HG03575 (cell line): ENCODE measurements around the gene WNT7A.

ENCODE experiments used
- ATAC-seq: cut with Tn5 transposase; IDR thresholded peaks from one replicate; pipeline ENCODE4 v1.9.1; 2021; ENCODE audit not compliant: unreplicated experiment, insufficient number of reproducible peaks, low FRiP score; ENCODE audit errors: extremely low read depth

Gene WNT7A

DNA sequence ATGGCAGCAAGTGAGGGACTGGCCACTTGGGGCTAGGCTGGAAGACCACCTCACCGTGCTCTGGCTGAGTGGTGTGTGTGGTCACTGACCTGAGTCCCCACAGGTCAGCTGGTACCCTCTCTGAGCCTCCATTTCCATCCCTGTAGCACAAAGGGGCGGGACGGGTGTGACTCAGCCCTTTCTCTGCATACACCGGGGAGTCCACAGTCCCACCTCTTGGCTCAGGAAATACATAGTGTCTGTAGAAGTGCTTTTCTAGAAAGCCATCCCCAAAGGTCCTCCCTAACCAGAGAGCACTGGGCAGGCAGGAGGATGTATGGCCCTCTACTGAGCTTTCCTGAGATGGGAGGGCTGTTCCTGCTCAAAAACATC, 27.2 kb downstream of the WNT7A start:
- ATAC-seq = no peak

DNA sequence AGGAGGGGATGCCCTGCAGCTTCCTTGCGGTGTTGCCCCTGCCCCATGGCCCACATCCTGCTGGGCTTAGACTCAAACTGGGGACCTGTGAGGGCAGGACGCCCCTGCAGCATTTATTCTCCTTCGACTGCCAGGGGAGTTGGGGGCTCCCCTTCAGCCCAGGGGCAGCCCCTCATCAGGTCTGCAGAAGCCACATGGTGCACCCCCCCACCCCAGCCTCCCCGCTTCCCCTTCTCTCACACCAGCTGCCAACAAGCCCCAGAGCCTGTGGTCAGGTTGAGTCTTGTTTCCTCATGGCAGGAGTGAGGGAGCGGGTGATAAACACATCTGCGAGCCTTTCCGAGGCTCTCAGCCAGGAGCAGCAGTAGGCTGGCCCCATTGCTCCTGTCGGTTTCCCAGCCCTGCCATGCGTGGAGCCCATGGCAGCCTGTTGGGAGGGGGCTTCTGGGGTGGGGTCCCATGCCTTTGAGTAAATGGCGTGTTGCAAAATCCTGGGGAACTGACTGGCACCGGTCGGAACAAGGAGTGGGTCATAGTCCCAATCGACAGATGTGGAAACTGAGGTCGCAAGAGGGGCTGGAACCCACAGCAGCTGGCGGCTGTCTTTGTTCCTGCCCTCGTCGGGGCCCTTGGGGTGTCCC, 27.8 kb downstream of the WNT7A start:
- ATAC-seq = no peak

DNA sequence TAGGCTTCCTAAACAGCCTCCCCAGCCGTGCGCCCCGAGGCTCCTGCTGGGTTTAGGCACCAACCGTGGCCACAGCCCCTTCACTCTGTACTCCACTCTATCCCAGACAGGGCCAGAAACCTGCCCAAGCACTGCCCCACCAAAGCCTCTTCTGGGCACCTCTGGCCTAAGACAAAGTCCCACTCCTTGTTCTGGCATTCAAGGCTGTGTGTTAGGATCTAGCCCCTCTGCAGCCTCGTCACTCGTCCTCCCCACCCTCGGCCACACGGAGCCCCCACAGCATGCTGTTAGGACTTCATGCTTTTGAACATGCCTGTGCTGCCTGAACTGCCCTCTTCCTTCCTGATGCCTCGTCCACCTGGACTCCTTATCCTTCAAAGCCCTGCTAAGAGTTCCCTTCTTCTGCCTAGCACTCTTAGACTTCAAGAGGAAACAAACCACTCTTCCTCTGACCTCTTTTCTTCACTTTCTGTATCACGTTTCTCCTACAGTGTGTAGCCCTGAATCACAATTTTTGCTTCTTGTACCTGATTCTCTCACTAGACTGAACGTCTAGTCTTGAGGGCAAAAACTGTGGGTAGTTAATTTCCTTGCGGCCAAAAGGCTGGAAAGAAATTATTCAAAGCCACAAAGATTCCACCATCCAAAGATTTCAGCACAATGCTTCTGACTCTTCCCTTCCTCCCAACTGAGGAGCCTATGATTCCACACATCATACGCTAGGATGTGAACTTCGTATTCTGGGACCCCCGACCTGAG, 28.6 kb downstream of the WNT7A start:
- ATAC-seq = no peak

DNA sequence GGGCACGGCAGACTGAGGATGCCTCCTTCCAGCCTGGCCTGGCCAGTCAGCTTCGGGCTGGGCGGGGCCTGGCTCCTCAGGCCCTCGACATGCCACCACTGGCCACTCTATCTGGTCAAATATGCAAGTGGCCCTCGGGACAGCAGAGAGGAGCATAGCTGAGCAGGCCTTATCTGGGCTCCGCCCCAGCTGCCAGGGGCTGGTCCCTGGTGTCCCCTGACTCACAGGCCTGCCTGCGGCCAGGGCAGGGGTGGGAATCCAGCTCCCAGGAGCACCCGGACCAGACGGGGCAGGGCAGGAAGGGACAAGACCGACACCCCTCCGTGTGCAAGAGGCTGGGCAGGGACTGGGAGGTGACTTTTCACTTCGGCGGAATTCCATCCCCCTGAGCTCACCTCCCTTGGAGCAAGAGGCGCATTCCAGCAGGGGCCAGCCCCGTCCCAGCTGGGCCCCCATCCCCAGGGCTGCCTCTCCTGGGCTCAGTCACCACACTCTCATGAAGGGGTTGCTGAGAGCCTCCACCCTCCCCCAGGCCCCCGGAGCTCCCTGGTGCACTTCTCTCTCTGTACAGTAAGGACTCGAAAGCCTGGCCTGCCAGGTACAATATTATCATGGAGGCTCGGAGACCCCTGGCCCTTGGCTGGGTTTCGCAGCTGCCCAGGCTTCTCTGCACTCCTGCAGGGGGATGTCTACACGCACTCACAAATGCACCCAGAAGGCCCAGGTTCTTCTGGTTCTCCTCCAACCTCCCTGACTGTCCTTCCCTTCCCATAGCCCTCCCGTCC, 29.5 kb downstream of the WNT7A start:
- ATAC-seq = no peak

DNA sequence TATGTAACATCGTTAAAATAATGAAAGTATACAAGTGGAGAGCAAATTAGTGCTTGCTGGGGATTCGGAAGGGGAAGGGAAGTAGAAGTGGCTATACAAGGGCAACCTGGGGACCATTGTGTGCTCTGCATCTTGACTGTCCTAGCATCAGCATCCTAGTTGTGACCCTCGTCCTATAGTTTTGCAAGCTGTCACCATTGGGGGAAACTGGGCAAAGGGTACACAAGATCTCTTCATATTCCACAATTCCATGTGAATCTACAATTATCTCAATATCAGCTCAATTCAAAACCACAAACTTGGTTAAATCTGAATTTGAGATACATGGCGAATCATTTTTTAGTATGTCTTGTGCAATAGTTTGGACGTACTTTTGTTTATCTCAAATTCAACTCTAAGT, 30.9 kb downstream of the WNT7A start:
- no peak for ATAC-seq

DNA sequence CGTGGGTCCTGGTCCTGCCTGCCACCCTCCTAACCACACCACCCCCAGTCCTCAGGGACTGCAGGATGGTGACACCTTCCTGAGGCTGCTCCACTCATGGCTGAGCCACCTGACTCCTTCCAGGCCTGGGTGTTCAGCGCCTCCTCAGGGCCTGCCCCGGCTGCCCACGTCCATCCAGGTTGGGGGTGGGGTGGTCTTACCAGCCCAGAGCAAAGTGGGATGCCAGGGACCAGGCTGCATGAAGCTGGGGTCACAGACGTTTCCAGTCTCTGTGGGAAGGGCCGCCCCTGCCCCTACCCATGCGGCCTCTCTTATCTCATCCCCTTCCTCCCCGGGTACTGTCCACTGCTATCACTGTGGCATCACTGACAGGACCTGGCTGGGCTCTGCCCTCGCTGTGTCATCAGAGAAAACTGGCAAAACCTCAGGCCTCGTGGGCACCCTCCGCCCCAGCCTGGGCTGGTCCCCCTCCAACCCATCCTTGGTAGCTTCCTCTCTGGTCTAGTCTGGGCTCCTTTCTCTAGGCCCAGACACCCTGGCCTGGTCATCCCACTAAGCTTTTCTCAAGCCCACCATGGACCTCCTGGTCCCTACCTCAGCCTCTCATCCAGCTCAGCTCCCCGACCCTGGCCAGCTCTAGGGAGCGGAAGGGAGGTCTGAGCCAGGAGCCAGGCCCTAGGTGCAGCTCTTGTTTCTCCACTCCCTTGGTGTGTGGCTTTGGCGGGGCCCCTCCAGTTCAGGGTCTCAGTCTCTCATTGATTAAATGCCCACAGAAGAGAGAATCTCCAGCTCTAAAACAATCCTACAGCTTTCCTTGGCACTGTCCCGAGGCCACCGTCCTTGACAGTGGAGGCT, 32.9 kb downstream of the WNT7A start:
- no peak for ATAC-seq

DNA sequence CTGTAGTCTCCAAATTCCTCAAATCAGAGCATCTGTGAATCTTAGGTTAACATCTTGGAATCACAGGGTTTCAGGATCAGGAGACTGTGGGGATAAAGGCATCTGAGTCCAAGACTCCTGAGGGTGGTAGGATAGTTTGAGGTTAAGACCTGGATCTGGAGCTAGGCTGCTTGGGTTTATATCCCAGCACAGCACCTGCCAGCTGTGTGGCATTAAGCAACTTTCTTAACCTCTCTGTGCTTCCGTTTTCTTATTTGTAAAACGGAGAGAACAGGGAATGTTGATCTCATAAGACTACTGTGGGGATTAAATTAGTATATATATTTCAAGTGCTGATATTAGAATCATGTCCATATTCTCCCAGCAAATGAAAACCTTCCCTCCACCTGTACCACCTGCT, 33.6 kb downstream of the WNT7A start:
- no peak for ATAC-seq

DNA sequence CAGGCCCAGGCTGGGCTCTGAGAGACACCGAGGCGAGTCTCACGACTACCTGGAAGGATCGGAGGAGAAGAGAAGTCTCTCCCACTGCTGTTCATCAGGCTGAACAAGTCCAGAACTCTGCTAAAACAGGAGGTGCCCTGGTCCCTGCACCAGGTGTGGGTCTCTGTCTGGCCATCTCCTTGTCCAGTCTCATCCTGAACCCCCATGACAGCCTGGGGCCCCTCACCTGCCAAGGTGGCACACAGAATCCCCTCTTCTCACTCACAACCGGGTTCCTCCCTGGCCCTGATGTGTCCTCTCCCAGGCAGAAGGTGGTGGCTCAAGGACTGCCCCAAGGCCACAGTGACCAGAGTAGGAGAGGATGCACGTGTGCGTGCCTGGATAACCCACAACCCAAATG, 34.1 kb downstream of the WNT7A start:
- ATAC-seq = no peak

DNA sequence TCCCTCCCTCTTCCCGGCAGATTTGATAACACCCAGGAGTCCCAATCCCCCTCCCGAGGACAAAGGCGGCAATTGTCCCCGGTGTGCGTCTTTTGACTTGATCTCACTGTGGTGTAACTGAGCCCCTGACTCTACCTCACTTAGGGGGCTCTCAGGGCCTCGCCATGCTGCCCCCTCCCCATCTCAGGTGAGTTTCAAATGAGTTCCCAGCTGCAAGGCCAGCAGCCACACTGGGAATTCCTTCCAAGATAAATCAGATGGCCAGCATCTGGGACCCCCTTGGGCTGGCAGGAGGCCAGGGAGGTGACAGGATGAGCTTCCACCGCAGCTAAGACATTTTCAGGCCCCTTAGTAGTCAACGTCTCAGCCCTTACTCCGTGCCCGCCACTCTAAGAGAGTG, 35.0 kb downstream of the WNT7A start:
- no peak for ATAC-seq

DNA sequence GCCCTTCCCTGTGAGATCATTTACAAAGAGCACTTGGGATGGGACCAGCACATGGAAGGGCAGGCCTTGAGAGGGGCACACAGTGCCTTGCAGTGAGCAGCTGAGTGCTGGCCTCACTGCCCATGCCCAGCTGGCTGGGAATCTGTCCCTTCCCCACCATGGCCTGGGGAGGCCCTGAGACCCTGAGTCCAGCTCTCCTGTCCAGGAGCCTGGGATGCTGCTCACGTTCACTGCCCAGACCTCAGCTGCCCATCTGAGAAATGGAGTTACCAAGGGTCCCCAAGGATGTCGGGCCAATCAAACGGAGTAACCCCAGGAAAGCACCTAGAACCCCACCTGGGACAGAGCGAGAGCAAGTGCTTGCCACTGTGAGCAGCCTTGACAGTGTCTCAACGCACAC, 35.6 kb downstream of the WNT7A start:
- ATAC-seq = no peak

DNA sequence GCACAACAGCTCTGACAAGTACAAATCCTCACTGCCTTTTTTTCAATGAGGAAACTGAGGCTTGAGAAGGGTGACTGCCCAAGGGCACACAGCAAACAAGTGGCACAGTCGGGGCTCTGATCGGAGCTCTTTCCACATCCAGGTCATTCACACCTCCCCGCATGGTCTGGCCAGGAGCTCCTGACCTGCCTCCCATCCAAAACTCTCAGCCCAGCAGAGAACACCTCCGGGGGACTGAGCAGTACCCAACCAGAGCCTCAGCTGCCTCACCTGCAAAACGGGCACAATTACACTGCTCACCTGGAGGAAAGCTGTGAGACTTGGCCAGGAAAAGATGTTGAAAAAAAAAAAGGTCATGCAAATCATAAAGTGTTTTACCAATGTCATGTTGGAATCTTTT, 36.5 kb downstream of the WNT7A start:
- ATAC-seq = no peak

DNA sequence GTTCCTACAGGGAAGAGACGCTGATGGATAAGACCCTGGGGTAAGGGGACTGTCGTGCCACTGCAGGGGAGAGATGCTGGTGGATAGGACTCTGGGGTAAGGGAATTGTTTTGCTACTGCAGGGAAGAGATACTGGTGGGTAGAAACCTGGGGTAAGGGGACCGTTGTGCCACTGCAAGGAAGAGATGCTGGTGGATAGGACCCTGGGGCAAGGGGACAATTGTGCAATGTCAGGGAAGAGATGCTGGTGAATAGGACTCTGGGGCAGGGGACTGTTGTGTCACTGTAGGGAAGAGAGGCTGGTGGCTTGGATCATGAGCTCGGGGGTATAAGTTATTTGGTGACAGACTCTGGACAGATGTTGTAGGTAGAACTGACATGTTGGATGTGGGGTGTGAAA, 37.6 kb downstream of the WNT7A start:
- no peak for ATAC-seq

DNA sequence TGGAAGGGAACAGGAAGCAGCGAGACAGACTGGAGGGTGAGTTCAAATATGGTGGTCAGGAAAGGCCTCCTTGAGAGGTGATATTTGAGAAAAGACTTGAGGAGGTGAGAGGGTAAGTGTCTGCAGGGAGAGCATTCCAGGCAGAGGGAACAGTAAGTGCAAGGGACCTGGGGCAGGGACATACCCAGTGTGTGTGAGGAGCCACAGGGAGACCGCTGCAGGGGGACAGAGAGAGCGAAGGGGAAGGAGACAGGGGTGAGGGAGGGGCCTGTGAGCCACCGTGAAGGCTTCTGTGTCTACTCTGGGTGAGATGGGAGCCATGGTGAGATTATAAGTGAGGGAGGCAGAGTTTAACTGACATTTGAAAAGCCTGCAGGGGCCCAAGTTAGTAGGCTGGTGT, 38.0 kb downstream of the WNT7A start:
- ATAC-seq = no peak

DNA sequence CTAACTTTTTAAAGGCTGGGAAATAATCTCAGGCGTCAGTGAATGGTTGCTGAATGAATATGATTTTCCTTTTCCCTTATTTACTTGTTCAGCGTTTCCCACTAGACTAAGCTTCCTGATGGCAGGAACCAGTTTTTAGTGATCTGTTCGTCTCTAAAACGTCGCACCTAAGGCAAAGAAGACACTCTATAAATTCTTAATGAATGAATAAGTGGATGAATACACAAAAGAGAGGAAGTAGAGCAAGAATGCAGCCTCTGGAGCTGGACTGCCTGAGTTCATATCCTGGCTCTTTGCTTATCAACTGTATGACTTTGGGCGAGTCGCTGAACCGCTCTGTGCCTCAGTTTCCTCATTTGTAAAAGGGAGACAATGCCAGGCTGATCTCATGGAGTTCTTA, 38.7 kb downstream of the WNT7A start:
- ATAC-seq = no peak

DNA sequence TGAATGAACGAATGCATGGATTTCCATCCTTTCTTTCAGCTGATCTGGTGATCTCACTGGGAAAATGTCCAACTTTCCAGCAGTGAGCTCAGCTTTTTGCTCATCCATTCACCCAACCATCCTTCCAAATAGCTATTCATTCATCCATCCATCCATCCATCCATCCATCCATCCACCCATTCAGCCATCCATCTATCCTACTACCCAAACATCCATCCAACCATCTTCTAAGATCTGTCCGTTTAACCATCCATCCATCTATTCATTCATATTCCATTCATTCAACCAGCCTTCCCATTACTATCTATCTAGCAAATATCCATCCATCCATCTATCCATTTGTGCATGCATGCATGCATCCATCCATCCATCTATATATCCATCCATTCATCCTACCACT, 39.4 kb downstream of the WNT7A start:
- no peak for ATAC-seq

DNA sequence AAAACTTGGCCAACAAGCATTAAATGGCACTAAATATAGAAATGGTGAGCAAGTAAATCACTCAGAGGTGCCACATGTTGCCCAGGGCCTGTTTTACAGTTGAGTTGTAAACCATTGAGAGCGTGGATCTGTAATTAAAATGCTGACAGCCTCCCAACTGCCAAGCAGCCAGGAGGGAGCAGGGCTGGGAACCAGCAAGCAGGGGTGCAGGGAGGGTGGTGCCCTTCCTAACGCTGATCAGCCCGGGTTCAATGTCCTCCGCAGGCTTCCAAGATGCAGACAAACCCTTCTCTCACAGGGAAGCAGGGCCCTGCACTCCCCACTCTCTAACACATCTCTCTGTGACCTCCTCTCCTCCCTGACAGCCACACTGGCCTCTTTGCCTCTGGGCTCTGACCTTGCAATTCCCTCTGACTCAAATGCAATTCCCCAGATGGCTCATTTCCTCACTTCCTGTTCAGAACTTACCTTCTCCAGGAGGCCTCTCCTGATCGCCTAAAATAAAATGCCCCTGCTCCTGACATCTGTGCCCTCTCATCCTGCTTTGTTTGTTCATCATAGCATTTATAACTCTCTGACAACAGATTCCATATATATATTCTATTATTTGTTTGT, 40.0 kb downstream of the WNT7A start:
- no peak for ATAC-seq

DNA sequence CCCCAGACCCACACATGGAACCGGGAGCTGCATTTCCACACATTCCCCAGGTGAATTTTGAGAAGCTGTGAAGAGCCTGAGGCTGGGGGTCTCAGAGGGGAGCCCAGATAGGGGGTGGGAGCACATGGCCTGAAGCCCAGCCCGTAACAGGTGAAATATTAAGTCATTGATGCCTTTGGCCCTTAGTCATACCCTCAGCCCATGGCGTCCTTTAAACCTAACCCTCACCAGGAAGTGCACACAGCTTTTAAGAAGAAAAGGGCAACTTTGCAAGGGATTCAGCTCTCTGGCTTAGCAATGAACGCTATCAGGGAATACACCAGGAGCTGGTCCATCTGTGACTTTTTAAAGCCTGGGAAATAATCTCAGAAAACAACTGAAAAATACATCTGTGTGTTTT, 40.6 kb downstream of the WNT7A start:
- ATAC-seq = no peak

DNA sequence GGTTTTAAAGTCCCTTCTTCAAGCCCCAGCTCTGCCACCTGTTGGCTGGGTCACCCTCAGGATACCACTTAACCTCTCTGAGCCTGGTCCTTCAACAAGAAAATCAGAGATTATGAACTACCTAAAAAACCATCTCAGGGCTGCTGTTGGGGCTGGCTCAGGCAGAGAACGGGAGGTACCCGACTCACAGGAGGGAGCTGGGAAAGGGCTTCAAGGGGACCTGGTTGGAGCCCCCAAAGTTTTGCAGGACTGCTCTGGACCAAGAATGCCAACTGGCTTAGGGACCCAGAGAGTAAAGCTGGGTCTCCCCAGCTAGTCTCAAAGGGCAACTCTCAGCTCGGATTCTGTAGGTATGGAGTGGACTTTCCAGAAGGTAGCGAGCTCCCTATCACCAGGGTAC, 41.5 kb downstream of the WNT7A start:
- ATAC-seq = no peak

DNA sequence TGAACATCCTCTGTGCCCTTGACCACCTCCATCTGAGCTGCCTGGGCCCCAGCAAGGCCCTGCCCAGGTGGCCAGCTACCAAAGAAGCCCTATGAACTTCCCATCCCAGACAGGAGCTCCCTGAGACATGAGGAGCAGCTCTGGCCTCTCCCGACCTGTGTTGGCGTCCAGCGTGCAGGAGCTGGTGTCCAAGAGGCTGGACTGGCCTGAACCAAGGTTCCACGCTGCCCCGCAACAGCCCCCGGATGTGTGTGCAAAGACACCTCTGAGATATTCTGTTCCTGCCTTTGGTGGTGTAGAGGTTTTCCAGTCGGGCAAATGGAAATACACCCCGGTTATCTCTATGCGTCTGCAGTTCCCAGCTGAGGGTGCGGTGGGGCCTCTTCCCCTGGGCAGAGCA, 42.1 kb downstream of the WNT7A start:
- no peak for ATAC-seq
